Measurements from ENCODE around the gene PSG2.
"Not testable (repeated sequence)": the region's sequence is repeated elsewhere in the genome, so short reads cannot be mapped to it uniquely, and the experiment has no call there.

PSG2 gene

GRCh38 chr19:43062418-43062817 lies 20.1 kb downstream of the PSG2 start:
- DNase-seq, result not testable (repeated sequence)

GRCh38 chr19:43061326-43061725 lies 21.2 kb downstream of the PSG2 start:
- not testable (repeated sequence) for DNase-seq

- DNase-seq, result not testable (repeated sequence)
Measured at GRCh38 chr19:43060254-43060653, 22.2 kb downstream of the PSG2 start.

- DNase-seq, result not testable (repeated sequence)
Measured at GRCh38 chr19:43059482-43059881, 23.0 kb downstream of the PSG2 start.

GRCh38 chr19:43058440-43058839 lies 24.1 kb downstream of the PSG2 start:
- not testable (repeated sequence) for DNase-seq

- DNase-seq, result not testable (repeated sequence)
Measured at GRCh38 chr19:43047966-43048365, 34.5 kb downstream of the PSG2 start.

- not testable (repeated sequence) for DNase-seq
Measured at GRCh38 chr19:43046578-43046977, 35.9 kb downstream of the PSG2 start.

GRCh38 chr19:43043492-43044180 lies 38.9 kb downstream of the PSG2 start:
- not testable (repeated sequence) for DNase-seq

- DNase-seq, result not testable (repeated sequence)
Measured at GRCh38 chr19:43031645-43032044, 50.9 kb downstream of the PSG2 start.

- DNase-seq, result no peak
Measured at GRCh38 chr19:43028866-43029265, 53.6 kb downstream of the PSG2 start.

- DNase-seq, result not testable (repeated sequence)
Measured at GRCh38 chr19:43027985-43028384, 54.5 kb downstream of the PSG2 start.

- not testable (repeated sequence) for DNase-seq
Measured at GRCh38 chr19:43027061-43027460, 55.4 kb downstream of the PSG2 start.

GRCh38 chr19:43026369-43026768 lies 56.1 kb downstream of the PSG2 start, which contains the start of gene PSG11:
PSG11 (minus strand) TSS chr19:43026469; CDS start chr19:43026372, 97 bp downstream.
- not testable (repeated sequence) for DNase-seq

- DNase-seq, result not testable (repeated sequence)
Measured at GRCh38 chr19:43022098-43022497, 60.4 kb downstream of the PSG2 start.

- DNase-seq, result not testable (repeated sequence)
Measured at GRCh38 chr19:43021629-43022028, 60.9 kb downstream of the PSG2 start.

- DNase-seq, result not testable (repeated sequence)
Measured at GRCh38 chr19:43019588-43019987, 62.9 kb downstream of the PSG2 start.

Data from hematopoietic multipotent progenitor cell treated with erythropoietin and hydrocortisone succinate and interleukin-3 and kit ligand, for 8 days (in vitro differentiated cells).